ENCODE results near the gene UNC45B. TPM values are rescaled to one million over a fixed set of nuclear protein-coding genes. Genes with fewer than 3 reads are reported as not detected.
"Not testable (repeated sequence)": the region's sequence is repeated elsewhere in the genome, so short reads cannot be mapped to it uniquely, and the experiment has no call there.

Gene UNC45B
- total RNA-seq, 1 donor, result not detected

DNA sequence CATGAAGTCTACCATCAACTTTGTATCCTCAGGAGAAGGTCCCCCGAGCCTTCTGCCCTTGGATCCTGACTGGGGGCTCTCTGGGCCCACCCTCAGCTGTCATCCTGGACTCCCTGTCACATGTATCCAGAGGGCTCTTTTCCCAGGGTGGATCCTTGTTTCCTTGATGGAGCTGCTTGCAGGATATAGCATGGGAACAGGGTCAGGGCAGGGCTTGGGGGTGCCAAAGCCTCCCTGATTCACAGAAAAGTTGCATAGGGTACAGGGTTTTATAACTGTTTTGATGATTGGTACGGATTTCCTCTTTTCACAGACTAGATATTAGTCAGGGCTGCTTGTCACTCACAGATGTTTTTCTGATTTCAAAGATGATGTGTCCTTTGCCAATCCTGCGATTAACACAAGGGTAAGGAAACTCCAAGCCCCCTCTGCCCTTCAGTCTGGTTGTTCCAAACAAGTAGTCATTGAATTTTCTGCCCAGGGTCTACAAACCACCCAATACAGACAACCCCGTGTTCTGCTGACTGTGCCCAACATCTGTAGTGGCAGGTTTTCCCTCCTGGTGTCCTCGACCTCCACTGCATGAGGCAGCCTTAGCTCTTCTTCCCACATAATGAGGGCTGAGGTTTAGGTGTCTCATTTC, 67.1 kb downstream of the UNC45B start:
- no peak for DNase-seq (ENCODE audit: low read depth)
- TF ChIP-seq, protein P1, sequence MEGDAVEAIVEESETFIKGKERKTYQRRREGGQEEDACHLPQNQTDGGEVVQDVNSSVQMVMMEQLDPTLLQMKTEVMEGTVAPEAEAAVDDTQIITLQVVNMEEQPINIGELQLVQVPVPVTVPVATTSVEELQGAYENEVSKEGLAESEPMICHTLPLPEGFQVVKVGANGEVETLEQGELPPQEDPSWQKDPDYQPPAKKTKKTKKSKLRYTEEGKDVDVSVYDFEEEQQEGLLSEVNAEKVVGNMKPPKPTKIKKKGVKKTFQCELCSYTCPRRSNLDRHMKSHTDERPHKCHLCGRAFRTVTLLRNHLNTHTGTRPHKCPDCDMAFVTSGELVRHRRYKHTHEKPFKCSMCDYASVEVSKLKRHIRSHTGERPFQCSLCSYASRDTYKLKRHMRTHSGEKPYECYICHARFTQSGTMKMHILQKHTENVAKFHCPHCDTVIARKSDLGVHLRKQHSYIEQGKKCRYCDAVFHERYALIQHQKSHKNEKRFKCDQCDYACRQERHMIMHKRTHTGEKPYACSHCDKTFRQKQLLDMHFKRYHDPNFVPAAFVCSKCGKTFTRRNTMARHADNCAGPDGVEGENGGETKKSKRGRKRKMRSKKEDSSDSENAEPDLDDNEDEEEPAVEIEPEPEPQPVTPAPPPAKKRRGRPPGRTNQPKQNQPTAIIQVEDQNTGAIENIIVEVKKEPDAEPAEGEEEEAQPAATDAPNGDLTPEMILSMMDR (IDR thresholded peaks at IDR 0.05; ENCODE audit: insufficient read depth, low read length), result no peak

DNA sequence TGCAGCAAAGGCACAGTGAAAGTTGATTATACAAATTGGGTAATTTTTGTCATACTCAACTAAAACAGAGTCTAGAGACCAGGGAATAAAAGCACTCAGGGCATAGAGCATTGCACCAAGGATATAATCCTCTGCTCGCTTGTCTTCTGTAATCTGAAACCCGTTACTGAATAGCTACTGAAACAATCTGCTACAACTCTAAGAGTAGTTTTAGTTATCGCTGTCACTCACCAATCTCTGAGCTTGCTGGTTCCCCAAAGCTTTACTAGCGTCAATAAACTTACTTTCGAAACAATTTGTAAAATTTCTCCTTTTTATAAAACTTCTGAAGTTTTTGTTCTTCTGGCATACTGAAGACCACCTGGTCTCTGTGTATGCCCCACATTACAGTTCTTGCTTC, 69.5 kb downstream of the UNC45B start:
- DNase-seq (ENCODE audit: low read depth), result no peak
- no peak overlapping the region for H3K4me3 ChIP-seq (ENCODE audit: low read depth, low read length)
- TF ChIP-seq, protein P1 (IDR thresholded peaks at IDR 0.05; ENCODE audit: insufficient read depth, low read length), result no peak

More for the DNA sequence above, 67.1 kb downstream of the UNC45B start:
- no peak overlapping the region for H3K4me3 ChIP-seq (ENCODE audit: low read depth, low read length)

DNA sequence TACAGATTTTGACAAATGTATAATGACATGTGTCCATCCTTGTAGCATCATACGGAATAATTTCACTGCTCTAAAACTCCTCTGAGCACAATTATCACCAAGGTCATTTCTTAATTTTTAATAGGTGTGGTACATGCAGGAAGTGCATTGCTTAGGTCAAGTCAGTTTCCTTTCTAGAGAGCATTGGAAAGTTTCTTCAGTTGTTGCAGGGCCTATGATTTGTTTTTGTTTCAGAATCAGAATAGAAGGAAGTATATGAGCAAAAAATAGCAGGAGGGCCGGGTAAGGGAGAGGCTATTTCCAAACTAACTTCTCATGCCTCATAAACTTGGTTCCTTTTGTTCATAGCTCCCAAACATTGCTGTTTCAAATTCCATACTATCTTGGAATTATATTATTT, 71.3 kb downstream of the UNC45B start:
- TF ChIP-seq, protein P1 (IDR thresholded peaks at IDR 0.05; ENCODE audit: insufficient read depth, low read length), result no peak
- DNase-seq (ENCODE audit: low read depth), result no peak
- H3K4me3 ChIP-seq (ENCODE audit: low read depth, low read length), result no peak overlapping the region

DNA sequence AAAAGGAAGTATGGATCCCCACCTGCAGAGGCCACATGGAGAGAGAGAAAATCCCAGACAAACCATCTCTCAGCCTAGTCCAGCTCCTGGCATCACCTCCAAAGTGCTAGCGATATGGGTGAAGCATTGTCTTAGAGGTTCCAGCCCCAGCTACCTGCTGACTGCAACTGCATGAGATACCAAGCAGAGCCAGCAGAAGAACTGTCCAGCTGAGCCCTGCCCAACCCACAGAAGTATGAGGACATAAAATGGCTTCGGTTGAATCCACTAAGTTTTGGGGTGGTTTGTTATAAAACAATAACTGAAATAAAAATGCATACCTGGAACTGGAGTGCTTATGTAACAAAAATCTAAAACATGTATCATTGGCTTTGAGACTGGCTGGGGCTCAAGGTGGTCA, 74.8 kb downstream of the UNC45B start:
- H3K4me3 ChIP-seq (ENCODE audit: low read depth, low read length), result no peak overlapping the region
- TF ChIP-seq, protein P1 (IDR thresholded peaks at IDR 0.05; ENCODE audit: insufficient read depth, low read length), result no peak
- no peak for DNase-seq (ENCODE audit: low read depth)

DNA sequence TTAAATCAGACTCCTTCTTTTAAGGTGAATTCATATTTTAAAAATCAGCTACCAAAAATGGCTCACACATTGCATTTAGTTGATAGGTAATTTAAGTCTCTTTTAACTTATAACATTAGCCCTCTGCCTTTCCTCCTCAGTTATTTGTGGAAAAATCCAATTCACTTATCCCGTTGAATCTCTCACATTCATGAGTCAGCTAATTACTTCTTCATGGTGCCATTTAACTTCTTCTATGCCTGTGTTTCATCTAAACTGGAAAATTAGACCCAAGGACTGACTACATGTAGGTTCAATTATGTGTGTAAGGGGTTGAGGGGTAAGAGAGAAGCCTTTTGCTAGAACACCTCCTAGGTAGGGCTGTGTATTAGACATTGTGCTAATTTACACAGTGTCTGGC, 76.8 kb downstream of the UNC45B start:
- DNase-seq (ENCODE audit: low read depth), result no peak
- TF ChIP-seq, protein P1 (IDR thresholded peaks at IDR 0.05; ENCODE audit: insufficient read depth, low read length), result no peak
- H3K4me3 ChIP-seq (ENCODE audit: low read depth, low read length), result no peak overlapping the region

DNA sequence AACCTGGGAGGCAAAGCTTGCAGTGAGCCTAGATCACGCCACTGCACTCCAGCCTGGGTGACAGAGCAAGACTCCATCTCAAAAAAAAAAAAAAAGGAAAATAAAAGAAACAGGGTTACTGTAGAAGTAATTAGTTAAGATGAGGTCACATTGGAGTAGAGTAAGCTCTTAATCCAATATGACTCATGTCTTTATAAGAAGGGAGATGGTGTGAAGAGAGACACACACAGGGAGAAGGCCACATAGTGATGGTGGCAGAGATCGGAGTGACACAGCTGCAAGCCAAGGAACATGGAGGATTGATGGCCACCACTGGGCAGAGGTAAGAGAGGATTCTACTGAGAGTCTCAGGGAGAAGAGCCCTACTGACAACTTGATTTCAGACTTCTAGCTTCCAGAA, 79.9 kb downstream of the UNC45B start:
- no peak overlapping the region for H3K4me3 ChIP-seq (ENCODE audit: low read depth, low read length)
- TF ChIP-seq, protein P1 (IDR thresholded peaks at IDR 0.05; ENCODE audit: insufficient read depth, low read length), result no peak
- no peak for DNase-seq (ENCODE audit: low read depth)

DNA sequence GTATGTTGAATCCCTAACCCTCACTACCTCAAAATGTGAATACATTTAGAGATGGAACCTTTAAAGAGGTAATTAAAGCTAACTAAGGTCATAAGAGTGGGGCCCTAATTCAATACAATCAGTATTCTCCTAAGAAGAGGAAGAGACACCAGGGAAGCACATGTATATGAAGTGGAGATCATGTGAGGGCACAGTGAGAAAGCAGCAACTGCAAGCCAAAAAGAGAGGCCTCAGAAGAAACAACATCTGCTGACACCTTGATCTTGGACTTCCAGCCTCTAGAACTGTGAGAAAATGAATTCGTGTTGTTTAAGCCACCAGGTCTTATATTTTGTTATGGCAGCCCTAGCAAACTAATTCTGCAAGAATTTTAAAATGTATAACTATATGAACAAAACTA, 82.0 kb downstream of the UNC45B start:
- H3K4me3 ChIP-seq (ENCODE audit: low read depth, low read length), result no peak overlapping the region
- TF ChIP-seq, protein P1 (IDR thresholded peaks at IDR 0.05; ENCODE audit: insufficient read depth, low read length), result no peak
- no peak for DNase-seq (ENCODE audit: low read depth)

DNA sequence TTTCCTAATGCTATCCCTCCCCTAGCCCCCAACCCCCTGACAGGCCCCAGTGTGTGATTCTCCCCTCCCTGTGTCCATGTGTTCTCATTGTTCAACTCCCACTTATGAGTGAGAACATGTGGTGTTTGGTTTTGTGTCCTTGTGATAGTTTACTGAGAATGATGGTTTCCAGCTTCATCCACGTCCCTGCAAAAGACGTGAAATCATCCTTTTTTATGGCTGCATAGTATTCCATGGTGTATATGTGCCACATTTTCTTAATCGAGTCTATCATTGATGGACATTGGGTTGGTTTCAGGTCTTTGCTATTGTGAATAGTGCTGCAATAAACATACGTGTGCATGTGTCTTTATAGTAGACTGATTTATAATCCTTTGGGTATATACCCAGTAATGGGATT, 86.7 kb downstream of the UNC45B start:
- not testable (repeated sequence) for H3K4me3 ChIP-seq (ENCODE audit: low read depth, low read length); DNase-seq (ENCODE audit: low read depth)
